ACHN (cell line): ENCODE results near the gene MDH1B.
A peak's percentile ranks its signal among the peaks of the same experiment; 100 is the strongest.
"Not testable (repeated sequence)": the region's sequence is repeated elsewhere in the genome, so short reads cannot be mapped to it uniquely, and the experiment has no call there.

Experiments
- DNase-seq: peaks from one replicate; pipeline ENCODE4 v3.0.0-alpha.2; 2015
- in situ Hi-C: cut with HindIII; loops from 2 replicates; pipeline ENCODE4 v1.10.0; 2017; ENCODE audit warnings: low sequenced_read_pairs, low pct_ligation_motif_present, low pct_unique_long_range_greater_than_20kb

MDH1B gene

DNA sequence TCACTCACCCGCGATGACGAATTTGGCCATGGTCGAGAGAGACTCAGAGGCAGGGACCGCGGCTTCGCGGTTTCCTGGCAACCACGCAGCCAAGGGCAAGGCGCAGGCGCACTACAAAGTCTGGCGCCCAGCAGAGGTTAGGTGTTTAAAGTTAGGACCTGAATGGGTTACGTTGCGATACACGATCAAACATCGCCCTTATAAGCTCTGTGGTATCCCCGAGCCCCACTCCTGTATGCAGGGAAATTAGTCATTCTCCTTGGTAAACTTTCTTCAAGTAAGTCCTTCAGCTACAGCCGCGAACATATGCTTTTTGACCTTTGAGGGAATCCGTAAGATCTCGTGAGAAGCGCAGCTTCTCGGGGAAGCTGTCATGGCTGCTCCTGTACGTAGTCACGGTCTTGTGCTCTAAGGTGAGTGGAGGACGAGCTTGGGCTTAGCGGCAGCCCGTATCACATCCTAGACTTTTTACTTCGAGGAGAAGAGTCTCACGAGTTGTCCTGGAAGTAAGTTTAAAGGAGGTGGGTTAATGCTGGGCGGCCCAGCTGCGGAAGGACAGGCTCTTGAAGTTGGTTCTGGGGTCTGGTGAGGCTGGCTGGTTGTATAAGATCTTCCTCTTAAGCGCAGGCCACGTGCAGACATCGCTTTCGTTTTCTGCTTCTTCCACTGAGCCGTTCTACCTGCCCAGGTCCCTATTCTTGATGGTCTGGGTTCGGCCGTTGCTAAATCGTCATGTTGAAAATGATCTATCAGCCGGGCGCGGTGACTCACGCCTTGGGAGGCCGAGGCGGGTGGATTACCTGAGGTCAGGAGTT lies at the start of gene MDH1B, which contains the start of gene FASTKD2:
MDH1B (minus strand) TSS at position 87 of the 815 bp plus-strand sequence; CDS start at position 30, 57 bp downstream.
FASTKD2 (plus strand) TSS at position 365 of the 815 bp plus-strand sequence. CDS start 1,088 bp downstream, outside the sequence.
- peak; percentile 95 for DNase-seq
- in situ Hi-C loops: no loop called here

DNA sequence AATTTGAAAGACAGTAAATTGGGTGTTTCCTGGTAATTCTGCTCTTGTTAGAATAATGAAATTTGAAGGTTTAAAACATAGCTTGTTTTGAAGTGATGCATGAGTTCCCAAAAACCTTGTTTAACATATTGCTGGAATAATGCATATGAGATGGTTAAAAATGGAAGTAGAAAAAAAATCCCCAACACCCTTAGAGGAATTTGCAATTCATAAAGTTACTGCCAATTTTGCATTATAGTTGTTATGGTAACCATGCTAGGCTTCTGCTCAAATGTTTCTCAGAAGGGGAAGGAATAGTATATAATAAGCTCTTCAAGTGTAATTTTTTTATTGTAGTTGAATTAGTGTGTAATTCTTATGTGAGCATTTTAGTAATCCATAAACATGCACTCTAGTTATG lies 49.4 kb upstream of the MDH1B start:
- in situ Hi-C loops: no loop called here
- no peak for DNase-seq

DNA sequence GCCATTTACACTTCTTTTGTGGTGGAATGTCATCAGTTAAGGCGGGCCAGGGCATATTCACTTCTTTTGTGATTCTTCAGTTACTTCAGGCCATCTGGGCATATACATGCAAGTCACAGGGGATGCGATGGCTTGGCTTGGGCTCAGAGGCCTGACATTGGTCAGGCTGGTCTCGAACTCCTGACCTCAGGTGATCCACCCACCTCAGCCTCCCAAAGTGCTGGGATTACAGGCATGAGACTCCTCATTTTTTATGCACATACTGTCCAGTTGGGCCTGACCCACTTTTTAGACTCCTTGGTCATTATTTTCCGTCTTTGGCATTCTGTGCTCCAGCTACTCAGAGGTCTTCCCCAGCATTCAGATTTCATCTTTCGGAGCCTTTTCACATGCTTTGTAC lies 47.3 kb upstream of the MDH1B start:
- DNase-seq, in situ Hi-C loops: not testable (repeated sequence)

DNA sequence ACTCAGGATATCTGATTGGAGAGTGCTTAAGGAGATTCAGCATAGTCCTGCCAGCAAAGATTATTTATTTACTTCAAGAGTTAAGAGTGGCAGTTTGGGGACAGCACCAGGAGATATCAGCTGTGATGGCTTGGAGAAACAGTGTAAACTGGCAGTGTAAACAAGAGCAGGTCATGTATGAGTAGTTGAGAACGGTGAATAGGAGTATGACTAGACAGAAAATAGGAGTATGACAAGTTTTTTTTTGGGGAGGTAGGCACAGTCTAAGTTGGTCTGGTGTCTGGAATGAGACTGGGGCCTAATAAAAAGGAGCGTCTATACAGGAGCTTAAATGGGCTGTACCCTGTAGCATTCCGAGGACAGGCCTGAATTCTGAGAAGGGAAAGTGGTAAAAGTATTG lies 42.5 kb upstream of the MDH1B start:
- in situ Hi-C loops, DNase-seq: not testable (repeated sequence)

DNA sequence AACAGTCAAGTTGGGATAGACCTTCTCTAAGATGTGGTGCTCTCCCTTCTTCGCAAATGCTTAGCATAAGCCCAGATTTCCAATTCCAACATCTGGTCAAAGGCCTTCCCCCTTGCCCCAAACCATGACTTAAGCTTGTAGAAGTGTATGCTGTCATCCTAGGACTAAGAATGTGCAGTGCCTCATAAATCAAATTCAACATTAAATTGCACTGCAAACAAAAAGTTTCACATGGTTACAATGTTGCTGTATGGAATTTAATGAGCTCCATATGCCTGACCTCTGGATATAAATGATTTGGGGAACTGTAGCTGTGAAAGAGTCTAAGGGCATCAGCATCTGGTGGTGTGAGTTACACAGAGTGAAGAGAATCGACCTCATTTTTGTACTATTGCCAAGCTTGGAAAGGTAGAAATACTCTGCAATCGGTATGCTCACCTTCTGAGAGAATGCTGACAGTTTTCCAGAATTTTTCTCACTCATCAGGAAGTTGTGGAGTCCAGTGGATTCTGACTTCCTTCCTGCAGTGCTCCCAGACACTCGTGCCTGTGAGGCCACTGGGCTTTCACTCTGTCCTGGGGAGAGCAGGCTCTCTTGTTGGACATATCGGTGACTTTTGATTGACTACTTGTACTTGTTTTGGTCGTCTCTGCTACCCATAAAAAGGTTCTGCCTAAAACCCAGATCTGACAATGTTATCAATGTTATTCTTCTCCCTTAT lies 40.9 kb upstream of the MDH1B start:
- DNase-seq: no peak
- in situ Hi-C loops: no loop called here

DNA sequence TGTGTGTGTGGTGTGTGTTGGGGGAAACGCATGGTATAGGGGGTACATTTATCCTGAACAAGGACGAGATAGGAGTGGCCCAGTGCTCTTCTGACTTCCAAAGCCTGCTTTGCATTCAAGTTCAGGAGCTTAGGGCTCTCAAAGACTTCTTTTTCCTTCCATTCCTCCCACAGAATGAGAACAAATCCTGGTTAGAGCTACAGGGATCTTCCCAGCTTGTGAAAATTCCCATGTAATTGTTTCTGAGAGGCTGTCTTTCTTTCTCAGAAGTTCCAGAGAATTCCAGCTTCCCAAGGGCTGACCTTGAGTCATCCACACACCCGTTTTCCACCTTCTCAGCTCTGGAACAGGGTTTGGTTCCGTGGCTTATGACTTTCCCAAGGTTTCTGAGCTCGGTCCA lies 39.2 kb upstream of the MDH1B start:
- in situ Hi-C loops: no loop called here
- DNase-seq: no peak

DNA sequence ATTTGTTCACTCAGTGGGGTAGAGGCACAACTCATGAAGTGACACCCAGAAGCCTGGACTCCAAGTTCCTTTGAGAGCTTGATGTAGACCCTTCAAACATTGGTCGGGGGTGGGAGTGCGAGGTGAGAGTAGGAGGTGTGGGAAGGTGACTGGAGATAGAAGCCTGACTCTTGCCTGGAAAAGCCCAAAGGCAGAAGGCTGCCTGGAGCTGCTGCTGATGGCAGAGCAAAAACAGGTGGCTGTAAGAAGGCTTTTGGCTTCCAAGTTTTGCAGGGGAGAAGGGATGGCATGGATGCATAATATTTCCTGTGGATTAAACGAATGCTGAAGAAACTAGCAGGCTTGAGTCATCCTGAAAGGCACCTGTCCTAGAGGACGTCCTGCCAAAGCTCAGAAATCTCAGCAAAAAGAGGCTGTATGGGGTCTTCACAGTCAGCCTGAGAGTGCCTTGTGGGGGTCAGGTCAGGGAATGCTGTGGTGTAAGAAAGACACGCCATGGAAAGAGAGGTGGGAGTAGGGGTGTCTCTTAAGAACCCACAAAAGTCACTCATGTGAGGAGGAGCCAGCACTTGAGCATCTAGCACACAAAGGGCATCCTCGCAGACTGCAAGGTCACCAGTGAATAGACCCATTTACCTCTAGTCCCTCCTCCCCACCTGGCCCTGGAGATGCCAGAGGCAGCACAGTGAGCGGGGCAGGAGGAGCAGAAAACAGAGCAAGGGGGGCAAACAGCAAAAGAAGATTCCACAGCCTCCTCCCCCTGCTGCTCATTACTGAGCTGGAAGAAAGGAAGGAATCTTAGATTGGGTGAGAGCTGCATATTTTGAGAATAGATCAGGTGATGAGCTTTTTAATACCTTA lies 37.8 kb upstream of the MDH1B start:
- in situ Hi-C loops: no loop called here
- DNase-seq: no peak

DNA sequence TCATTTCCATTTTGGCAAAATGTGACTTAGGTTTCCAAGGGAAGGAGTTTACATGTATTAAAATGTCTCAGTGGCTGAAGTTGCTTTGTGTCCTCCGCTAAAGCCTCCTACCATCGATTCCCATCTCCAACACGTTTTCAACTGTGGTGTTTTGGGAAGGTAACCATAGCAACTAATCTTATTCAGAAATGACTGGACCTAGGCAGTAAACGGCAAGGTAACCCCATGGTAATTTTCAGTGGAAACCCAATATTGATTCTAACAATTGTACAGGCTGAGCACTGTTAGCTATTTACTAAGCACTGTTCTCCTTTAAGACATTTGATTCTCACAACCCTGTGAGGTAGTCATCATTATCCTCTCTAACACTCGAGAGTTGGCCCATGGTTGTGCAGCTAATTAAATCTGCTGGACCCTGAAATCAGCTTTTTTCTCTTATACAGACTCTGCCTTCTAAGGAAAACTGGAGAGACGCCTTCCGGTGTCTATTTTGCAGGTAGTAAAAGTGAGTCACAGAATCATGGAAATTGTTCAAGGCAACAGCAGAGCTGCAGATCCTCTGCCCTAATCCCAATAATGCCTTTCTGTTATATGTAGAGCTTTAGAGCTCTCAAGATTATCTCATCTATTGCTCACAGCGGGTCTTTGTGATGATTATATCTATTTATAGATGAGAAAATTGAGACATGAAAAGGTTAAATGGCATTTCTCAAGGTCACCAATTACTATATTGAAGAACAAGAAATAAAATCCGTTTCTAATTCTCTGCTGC lies 36.5 kb upstream of the MDH1B start:
- DNase-seq: no peak
- in situ Hi-C loops: no loop called here

DNA sequence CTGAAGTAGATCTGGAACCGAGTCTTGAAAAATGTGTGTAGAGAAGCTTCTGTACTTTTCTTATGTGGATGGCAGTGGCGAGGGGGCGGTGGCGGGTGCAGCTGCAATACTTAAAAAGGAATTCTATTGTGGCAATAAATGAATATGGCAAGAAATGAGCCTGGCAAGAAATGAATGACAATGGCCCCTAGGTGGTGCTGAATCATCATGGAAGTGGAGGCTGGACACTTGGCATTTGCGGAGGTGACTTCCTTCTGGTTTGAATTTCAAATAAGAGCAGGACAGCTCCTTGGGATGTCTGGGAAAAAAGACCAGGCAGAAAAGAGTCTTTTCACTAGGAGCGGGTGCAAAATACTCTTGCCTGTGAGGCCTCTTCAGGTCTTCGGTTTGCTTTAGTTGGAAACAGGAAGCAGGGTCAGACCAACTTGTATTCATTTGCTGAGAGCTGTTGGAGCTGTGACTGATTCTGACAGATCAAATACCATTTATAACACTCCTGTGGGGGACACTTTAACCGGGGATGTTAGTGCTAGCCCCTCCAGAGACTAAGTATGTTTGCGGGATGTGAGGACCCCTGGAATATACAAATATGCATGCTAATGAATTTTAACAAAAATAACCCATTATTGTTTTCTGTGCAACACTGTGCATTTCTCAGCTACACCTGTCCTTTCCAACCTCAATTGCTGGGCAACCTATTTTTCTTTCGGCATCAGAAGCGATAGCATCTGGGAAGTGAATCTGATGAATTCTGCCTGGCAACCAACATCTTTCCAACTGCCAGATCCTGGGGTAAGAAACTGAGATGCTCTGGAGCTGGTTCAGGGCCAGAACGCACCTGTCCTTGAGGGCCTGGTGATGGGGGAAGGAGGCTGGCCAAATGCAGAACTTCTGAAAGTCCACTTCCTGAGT lies 35.6 kb upstream of the MDH1B start:
- in situ Hi-C loops: no loop called here
- DNase-seq: peak; percentile 76

DNA sequence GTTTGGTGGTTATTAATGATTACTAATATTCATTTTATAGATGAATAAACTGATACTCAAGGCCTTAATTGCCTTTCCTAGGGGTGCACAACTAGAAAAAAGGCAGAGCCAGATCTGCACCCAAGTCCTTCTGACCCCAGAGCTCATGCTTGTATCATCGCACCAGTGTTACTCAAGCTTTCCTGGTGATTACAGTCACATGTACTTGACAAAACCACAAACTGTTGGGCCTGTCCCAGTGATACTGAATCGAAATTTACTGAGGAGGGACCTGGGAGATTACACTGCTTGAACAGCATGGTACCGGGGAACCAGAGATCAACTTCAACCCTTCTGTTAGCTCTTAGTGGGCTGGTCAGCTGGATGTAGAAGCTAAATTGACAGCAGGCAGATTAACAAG lies 34.0 kb upstream of the MDH1B start:
- DNase-seq: no peak
- in situ Hi-C loops: loop anchor here (25.0 kb wide), 1 partner anchor 688 kb away; no protein-coding TSS in a partner anchor

DNA sequence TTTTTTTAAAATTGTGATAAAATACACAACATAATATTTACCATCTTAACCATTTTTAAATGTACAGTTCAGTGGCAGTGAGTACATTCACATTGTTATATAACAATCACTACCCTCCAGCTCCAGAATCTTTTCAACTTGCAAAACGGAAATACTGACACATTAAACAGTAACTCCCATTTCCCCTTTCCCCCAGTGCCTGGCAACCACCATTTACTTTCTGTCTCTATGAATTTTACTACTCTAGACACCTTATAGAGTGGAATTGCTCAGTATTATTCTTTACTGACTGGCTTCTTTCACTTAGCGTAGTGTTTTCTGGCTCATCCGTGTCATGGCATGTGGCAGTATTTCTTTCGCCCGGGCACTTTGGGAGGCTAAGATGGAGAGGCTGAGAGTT lies 32.9 kb upstream of the MDH1B start:
- no peak for DNase-seq
- in situ Hi-C loops: loop anchor here (25.0 kb wide), 1 partner anchor 689 kb away; no protein-coding TSS in a partner anchor

DNA sequence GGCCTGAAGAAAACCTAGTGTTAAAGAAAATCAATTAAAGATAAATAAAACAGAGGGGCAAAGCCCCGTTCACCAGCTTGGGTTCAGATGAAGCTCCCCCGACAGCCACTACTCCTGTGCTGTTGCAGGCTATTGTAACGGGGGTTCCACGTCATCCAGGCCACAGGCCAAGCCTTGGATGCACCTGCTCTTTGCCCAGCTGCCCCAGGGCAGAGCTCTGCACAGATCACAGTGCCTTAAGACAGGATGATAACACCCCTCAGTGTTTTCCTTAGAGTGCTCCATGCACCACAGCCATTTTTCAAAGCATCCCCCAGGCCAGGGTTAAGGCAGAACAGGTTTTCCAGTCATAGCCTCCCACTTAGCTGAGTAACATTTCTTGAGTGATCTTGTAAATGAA lies 32.2 kb upstream of the MDH1B start:
- in situ Hi-C loops: loop anchor here (25.0 kb wide), 1 partner anchor 690 kb away; no protein-coding TSS in a partner anchor
- no peak for DNase-seq

DNA sequence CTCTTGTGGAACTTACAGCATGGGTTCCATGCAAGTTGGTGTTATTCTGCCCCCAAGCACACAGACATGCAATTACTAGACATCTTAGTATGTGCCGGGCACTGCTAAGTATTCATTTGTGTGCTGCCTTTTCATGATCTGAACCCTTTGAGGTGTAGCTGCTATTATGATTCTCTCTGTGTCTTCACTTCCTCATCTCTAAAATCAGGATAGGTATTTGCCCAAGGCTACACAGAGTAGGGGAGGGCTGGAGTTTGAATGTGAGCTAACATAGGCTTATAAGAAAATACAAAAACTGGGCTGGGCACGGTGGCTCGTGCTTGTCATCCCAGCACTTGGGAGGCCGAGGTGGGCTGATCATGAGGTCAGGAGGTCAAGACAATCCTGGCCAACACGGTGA lies 27.5 kb upstream of the MDH1B start:
- DNase-seq: no peak
- in situ Hi-C loops: loop anchor here (25.0 kb wide), 1 partner anchor 695 kb away; no protein-coding TSS in a partner anchor

DNA sequence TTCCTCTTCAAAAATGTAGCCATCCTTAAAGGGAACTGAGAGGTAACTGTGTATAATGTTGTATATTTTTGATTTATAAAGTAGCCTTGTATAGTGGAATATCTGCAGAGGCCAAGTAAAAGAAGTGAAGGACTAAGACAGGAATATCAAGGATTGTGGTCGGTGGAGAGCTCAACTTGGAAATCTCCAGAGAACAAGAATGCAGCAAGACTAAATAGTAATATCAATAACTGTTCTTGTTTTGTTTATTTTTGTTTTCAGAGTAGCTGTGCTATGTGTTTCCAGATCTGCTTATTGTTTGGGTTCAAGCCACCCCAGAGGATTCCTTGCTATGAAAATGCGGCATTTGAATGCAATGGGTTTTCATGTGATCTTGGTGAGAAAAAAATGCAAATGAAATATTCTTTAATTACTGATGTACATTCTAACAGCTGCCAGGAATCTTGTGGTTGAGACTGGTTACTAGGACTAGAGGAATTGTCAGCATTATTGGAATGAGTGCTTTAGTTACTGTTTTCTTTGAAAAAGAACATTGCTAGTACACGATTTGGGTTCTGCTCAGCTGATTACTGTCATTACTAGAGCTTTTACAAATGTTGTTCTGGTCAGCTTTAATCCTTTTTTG lies 25.3 kb upstream of the MDH1B start:
- DNase-seq: no peak
- in situ Hi-C loops: loop anchor here (25.0 kb wide), 1 partner anchor 697 kb away; no protein-coding TSS in a partner anchor

DNA sequence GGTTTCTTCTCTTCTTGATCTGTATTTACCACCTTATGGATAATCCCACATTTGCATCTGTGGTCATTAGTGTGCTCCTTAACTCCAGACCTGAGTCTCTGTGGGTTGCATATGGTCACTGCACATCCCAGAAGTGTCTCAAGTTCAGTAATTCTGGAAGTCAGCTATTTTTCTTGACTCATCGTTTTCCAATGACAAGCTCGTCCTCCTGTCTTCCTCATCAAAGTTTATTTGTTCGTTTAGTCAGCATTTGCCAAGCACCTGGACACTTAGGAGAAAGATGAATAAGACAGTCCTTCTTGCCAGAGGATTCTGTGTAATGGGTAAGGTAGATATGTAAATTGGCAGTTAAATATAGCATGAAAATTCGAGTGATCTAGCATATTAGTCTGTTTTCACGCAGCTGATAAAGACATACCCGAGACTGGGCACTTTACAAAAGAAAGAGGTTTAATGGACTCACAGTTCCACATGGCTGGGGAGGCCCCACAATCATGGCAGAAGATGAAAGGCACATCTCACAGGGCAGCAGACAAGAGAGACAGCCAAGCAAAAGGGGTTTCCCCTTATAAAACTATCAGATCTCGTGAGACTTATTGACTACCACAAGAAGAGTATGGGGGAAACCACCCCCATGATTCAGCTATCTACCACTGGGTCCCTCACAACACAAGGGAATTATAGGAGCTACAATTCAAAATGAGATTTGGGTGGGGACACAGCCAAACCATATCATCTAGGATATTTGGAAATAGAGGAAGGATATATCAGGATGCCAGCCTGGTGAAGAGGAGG lies 19.6 kb upstream of the MDH1B start:
- DNase-seq: no peak
- in situ Hi-C loops: loop anchor here (25.0 kb wide), 1 partner anchor 703 kb away; no protein-coding TSS in a partner anchor

DNA sequence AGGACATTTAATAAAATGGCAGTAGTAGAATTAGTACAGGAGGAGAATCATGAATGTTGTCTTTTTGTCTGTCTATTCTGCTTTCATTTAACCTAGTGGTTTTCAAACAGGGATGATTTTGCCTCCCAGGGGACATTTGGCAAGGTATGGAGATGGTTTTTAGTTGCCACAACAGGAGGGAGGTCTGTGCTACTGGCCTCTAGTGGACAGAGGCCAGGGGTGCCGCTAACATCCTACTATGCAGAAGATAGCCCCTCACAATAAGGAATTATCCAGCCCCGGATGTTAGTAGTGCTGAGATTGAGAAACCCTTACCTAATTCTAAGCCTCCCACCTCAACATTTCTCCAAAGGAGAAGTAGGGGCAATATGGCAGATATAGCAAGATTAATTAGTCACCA lies 18.6 kb upstream of the MDH1B start:
- peak; percentile 35 for DNase-seq

More for the DNA sequence above, 18.6 kb upstream of the MDH1B start:
- in situ Hi-C loops: loop anchor here (25.0 kb wide), 1 partner anchor 704 kb away; no protein-coding TSS in a partner anchor
